Measurements from ENCODE around the gene TAS2R41.

DNA sequence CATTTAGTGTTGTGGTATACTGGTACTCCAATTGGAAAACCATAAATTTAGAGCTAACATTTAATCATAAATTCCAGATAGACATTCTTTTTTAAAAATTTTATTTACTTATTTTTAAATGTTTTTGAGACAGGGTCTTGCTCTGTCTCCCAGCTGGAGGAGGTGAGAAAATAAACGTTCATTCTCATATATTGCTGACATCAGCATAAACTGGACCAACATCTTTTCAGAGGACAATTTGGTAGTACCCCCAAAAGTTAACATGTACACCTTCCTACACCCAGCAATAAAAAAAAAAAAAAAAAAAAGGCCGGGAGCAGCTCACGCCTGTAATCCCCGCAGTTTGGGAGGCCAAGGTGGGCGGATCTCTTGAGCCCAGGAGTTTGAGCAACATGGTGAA is 29.2 kb upstream of the TAS2R41 start:
- TF ChIP-seq POLR2A (IDR thresholded peaks at IDR 0.05; ENCODE audit: low read length) (no peak), HMGXB4 (CRISPR knock-in tag; IDR thresholded peaks at IDR 0.05; ENCODE audit: borderline replicate concordance) (no peak), EP300 (IDR thresholded peaks at IDR 0.05) (no peak), USF2 (IDR thresholded peaks at IDR 0.05) (no peak), ELK1 (IDR thresholded peaks at IDR 0.05; ENCODE audit: low read depth, low read length) (no peak), CTCF (IDR thresholded peaks at IDR 0.05) (no peak), RAD21 (conservative IDR thresholded peaks at IDR 0.05 in 1 of 2, IDR thresholded peaks at IDR 0.05 in 1 of 2) (no peak), JUN (IDR thresholded peaks at IDR 0.05) (no peak), JUNB (IDR thresholded peaks at IDR 0.05) (no peak), MYC (IDR thresholded peaks at IDR 0.05; ENCODE audit: borderline replicate concordance, low read length) (no peak)
- TF ChIP-seq, protein P1, sequence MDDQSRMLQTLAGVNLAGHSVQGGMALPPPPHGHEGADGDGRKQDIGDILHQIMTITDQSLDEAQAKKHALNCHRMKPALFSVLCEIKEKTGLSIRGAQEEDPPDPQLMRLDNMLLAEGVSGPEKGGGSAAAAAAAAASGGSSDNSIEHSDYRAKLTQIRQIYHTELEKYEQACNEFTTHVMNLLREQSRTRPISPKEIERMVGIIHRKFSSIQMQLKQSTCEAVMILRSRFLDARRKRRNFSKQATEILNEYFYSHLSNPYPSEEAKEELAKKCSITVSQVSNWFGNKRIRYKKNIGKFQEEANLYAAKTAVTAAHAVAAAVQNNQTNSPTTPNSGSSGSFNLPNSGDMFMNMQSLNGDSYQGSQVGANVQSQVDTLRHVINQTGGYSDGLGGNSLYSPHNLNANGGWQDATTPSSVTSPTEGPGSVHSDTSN (IDR thresholded peaks at IDR 0.05), result no peak
